ENCODE results near the gene N4BP3. TPM values are rescaled to one million over a fixed set of nuclear protein-coding genes. Genes with fewer than 3 reads are reported as not detected.
A peak's percentile ranks its signal among the peaks of the same experiment; 100 is the strongest.

N4BP3 gene
- total RNA-seq, 4 donors from 2014 or later: 1.2 to 4.8 (median 1.3) TPM

DNA sequence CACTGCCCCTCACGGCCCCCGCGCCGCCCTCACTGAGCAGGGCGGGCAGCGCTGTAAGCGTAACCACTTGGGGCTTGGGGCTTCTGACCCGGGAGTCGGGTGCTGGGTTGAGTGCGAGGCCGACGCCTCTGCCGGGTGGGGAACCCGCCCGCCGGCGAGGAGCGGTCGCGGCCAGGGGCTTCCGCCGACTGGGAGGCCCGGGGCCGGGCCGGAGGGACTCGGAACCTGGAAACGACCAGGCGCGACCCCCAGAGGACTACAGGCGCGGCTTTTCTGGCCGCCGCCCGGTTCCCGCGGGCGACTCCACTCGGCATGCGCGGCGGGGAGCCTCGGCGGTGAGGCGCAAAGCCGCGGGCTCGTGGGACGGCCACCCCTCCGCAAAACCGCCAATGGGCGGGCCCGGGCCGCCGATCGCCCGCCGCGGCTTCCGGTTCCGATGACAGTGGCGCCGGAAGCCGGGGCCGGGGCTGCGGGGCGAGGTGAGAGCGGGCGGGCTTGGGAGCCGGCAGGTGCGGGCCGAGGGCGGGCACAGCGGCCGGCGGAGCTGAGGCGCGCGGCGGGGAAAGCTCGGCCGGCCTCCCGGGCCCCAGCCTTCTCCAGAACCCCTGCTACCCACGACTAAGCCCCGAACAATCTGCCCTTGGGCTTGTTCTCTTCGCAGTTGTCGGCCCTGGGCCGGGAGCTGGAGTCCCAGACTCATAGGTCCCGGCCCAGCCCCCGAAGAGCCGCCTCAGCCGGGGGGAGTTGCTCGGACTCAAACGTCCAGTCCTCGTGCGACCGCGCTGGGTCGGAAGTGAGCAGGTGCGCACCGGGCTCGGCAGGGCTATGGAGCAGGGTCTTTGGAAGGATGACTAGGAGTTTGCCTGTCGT, 17.5 kb downstream of the N4BP3 start, which contains the start of gene RMND5B:
Gene RMND5B (plus strand): TSS at position 439 of the 870 bp plus-strand sequence. CDS start 7,106 bp downstream, outside the sequence.
- Histone ChIP-seq H3K9me3 (no peaks in the 10 kb centered on the region), H3K27me3 (no peaks in the 10 kb centered on the region), H3K36me3 (peaks cover 0 to 27% of the 10 kb centered on the region in 2 donors), H3K27ac (peak within 1 kb of the TSS; percentile 92 to 98 (median 96)), H3K4me1 (peaks cover 0 to 24% (median 9%) of the 10 kb centered on the region in 3 donors), H3K4me3 (peak within 1 kb of the TSS; percentile 73 to 81)
- WGBS, 2 donors (ENCODE audit: low coverage in 1 of 2): no CpG with 5 or more reads among the region's 102 CpGs
- TF ChIP-seq EP300 (IDR thresholded peaks at IDR 0.05) (no peak), POLR2AphosphoS5 (IDR thresholded peaks at IDR 0.05) (peak; percentile 73), POLR2A (IDR thresholded peaks at IDR 0.05) (peak; percentile 75 to 87)
- TF ChIP-seq, protein P1, sequence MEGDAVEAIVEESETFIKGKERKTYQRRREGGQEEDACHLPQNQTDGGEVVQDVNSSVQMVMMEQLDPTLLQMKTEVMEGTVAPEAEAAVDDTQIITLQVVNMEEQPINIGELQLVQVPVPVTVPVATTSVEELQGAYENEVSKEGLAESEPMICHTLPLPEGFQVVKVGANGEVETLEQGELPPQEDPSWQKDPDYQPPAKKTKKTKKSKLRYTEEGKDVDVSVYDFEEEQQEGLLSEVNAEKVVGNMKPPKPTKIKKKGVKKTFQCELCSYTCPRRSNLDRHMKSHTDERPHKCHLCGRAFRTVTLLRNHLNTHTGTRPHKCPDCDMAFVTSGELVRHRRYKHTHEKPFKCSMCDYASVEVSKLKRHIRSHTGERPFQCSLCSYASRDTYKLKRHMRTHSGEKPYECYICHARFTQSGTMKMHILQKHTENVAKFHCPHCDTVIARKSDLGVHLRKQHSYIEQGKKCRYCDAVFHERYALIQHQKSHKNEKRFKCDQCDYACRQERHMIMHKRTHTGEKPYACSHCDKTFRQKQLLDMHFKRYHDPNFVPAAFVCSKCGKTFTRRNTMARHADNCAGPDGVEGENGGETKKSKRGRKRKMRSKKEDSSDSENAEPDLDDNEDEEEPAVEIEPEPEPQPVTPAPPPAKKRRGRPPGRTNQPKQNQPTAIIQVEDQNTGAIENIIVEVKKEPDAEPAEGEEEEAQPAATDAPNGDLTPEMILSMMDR (IDR thresholded peaks at IDR 0.05): peak in 1 of 4 experiments; percentile 21
- peak; percentile 96 for ATAC-seq

DNA sequence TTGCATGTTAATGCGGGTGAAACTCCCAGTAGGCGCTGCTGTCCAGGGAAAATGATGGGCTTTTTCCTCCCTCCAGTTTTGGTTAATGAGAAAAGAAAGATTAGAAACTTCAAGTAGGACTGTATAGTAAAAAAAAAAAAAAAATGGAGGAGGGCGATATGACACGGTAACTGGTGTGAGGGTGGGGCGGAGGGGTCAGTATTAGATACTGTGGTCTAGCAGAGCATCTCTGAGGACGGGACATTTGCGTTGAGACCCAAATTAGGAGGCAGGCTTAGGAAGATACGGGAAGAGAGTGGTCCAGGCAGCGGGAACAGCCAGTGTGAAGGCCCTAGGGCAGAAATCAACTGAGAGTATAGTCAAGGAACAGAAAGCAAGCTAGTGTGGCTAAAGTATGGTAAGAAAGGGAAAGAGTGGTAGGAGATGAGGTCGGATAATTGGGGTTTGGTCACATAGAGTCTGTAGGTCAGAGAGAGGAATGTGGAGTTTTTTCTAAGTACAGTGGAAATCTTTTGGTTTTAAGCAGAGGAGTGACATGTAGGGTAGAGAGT, 18.2 kb downstream of the N4BP3 start:
- Histone ChIP-seq H3K27ac (peak overlapping the region; percentile 92 to 98 (median 96)), H3K4me1 (peaks cover 0 to 21% (median 9%) of the 10 kb centered on the region in 3 donors), H3K27me3 (no peaks in the 10 kb centered on the region), H3K36me3 (peaks cover 0 to 34% of the 10 kb centered on the region in 2 donors), H3K4me3 (peak overlapping the region; percentile 73 to 81), H3K9me3 (no peaks in the 10 kb centered on the region)
- WGBS, 2 donors (ENCODE audit: low coverage in 1 of 2): 23 to 39% methylated on average over 6 to 10 of the region's 10 CpGs
- no peak for ATAC-seq
- TF ChIP-seq EP300 (IDR thresholded peaks at IDR 0.05) (no peak), POLR2A (IDR thresholded peaks at IDR 0.05) (no peak), POLR2AphosphoS5 (IDR thresholded peaks at IDR 0.05) (no peak)
- TF ChIP-seq, protein P1 (IDR thresholded peaks at IDR 0.05): no peak

DNA sequence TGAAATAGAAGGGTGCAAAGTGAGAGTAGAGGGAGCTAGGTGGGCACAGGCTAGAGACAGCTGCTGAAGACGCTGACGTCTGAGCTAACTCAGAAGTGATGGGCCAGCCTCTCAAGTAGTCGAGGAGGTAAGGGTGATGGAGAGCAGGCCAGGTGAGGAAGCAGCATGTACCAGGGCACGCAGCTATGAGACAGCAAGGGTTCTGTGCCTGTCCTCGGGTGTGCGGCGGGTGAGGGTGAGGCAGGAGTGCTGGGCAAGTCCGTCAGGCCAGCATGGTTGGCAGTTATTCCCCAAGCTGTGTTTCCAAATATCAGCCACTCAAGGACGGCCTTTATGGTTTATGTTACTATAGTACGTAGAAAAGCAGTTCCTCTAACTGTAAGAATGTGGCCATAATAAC, 23.7 kb downstream of the N4BP3 start:
- H3K27me3 ChIP-seq: no peaks in the 10 kb centered on the region
- peaks cover 0 to 5% (median 4%) of the 10 kb centered on the region in 3 donors for H3K4me1 ChIP-seq
- H3K4me3 ChIP-seq: no peak overlapping the region
- TF ChIP-seq EP300 (IDR thresholded peaks at IDR 0.05) (no peak), POLR2A (IDR thresholded peaks at IDR 0.05) (no peak), POLR2AphosphoS5 (IDR thresholded peaks at IDR 0.05) (no peak)
- TF ChIP-seq, protein P1 (IDR thresholded peaks at IDR 0.05): no peak
- H3K36me3 ChIP-seq: peaks cover 0 to 87% of the 10 kb centered on the region in 2 donors
- H3K27ac ChIP-seq: no peak overlapping the region
- no peaks in the 10 kb centered on the region for H3K9me3 ChIP-seq
- ATAC-seq: no peak
- WGBS, 2 donors (ENCODE audit: low coverage in 1 of 2): 78 to 80% methylated on average over 5 to 10 of the region's 10 CpGs

DNA sequence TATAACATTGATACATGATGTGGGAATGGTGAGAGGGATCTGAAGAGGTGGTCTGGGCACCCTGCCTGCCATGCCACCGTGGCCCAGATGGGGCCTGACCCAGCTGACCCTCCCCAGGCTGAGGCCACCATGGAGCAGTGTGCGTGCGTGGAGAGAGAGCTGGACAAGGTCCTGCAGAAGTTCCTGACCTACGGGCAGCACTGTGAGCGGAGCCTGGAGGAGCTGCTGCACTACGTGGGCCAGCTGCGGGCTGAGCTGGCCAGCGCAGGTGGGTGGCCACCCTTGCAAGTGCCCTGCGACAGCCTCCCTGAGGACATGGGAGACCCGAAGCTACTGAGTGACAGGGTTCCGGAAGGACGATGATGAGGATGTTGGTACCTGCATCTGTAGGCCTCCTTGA, 24.7 kb downstream of the N4BP3 start:
- no peak for ATAC-seq
- no peak for TF ChIP-seq POLR2A (IDR thresholded peaks at IDR 0.05)
- no peak for TF ChIP-seq POLR2AphosphoS5 (IDR thresholded peaks at IDR 0.05)
- TF ChIP-seq, protein P1 (IDR thresholded peaks at IDR 0.05): no peak
- no peak for TF ChIP-seq EP300 (IDR thresholded peaks at IDR 0.05)
- Histone ChIP-seq H3K9me3 (no peaks in the 10 kb centered on the region), H3K27ac (no peak overlapping the region), H3K36me3 (peaks cover 0 to 97% of the 10 kb centered on the region in 2 donors), H3K4me3 (no peak overlapping the region), H3K4me1 (peaks cover 0 to 4% (median 0%) of the 10 kb centered on the region in 3 donors), H3K27me3 (no peaks in the 10 kb centered on the region)
- WGBS, 2 donors (ENCODE audit: low coverage in 1 of 2): 85 to 86% methylated on average over 5 to 10 of the region's 12 CpGs
